ENCODE results near the gene TOP3B. TPM values are rescaled to one million over a fixed set of nuclear protein-coding genes. Genes with fewer than 3 reads are reported as not detected.
A peak's percentile ranks its signal among the peaks of the same experiment; 100 is the strongest.

Gene TOP3B
- total and polyA plus RNA-seq, 9 of the 15 experiments (the other 6 are each of a cell fraction or from before 2014, with no cell fraction given): 3.0 to 188 (median 112) TPM

DNA sequence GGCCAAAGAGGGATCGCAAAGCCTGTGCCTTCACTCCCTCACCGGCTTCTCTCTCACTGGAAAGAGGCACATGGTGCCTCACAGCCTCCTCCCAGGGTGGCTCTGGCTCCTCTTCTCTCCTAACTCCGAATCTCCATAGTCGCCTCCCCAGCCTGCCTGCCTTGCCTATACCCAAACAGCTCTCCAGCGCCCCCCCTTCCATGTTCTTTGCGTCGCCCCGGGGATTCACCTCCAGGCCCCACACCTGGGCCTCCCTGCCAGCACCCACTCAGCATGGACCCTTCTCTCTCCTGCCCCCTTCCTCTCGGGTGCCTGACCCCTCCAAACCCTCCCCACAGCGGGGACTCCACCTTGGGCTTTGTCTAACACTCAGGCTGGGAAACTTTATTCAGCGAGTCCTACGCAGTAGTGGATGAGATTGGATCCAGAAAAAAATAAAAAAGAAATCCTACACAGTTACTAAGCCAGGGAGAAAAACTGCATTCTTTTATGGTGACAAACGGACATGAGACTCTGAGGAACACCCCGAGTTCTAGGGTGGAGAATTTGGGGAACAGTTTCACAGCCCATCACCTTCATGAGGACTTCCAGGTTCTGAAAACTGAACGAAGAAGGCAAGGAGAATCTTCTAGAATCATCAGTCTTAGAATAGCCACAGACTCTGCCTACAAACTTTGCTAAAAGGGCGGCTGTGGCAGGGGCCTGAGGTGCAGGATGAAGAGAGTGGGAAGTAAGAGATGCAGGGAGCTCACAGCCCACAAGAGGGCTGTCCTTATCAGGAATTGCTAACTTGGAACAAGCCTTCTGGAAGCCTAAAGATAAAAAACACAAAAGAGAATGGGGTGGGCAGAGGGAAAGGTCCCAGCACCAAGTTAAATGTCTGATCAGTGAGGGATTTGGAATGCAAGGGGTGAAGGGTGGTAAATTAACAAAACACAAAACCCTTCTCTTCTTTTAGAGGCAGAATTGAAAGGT lies 35.3 kb downstream of the TOP3B start:
- Histone ChIP-seq H3K9me3 (replicated peaks; ENCODE audit: control insufficient read depth, insufficient read depth, low read depth, low read length) (peaks cover 2% of the 10 kb centered on the region; the same call in 1 of the 2 replicates), H2AFZ (ENCODE audit: low read depth, low read length) (peak overlapping the region; percentile 74), H3K4me3 (no peak overlapping the region; the same call in 1 of the 2 replicates), H4K20me1 (replicated peaks; ENCODE audit: control insufficient read depth, insufficient read depth, low read length) (peaks cover 18% of the 10 kb centered on the region; the same call in 1 of the 2 replicates), H3K9ac (ENCODE audit: insufficient read depth in 1 of 2, low read depth in 2 of 2, low read length in 2 of 2) (peak overlapping the region; percentile 44 to 74), H3K9me1 (ENCODE audit: control insufficient read depth, insufficient read depth, low read length) (peaks cover 18% of the 10 kb centered on the region), H3K4me2 (ENCODE audit: insufficient read depth, low read length) (peak overlapping the region; percentile 67), H3K27ac (ENCODE audit: extremely low read depth, low read depth, low read length) (peak overlapping the region; percentile 52), H3K79me2 (ENCODE audit: control insufficient read depth, insufficient read depth, low read length) (peaks cover 43% of the 10 kb centered on the region), H3K27me3 (ENCODE audit: control insufficient read depth in 2 of 2, insufficient read depth in 2 of 2, low read length in 2 of 2) (no peaks in the 10 kb centered on the region), H3K36me3 (ENCODE audit: control insufficient read depth, insufficient read depth, low read length) (peaks cover 52% of the 10 kb centered on the region), H3K4me1 (replicated peaks in 1 of 2; ENCODE audit: control insufficient read depth in 2 of 2, insufficient read depth in 2 of 2, low read length in 2 of 2) (peaks cover 35 to 67% of the 10 kb centered on the region in 2 experiments)
- CTCF ChIA-PET (ENCODE audit: low intra/inter-chr PET ratio): interaction anchor here (0.6 to 3.5 kb wide), 8 partner anchors 10 to 254 kb away, joined by 3 to 44 read pairs (median 4); no protein-coding TSS in a partner anchor
- peak; percentile 97 for FAIRE-seq
- intact Hi-C loops (cut with micrococcal nuclease): no loop called here
- BruUV-seq (replicated peaks): no TSS peak
- WGBS (ENCODE audit: insufficient coverage, low coverage, missing lambda C conversion rate): 41% methylated on average over 16 of the region's 16 CpGs
- DNase-seq (ENCODE audit: extremely low read depth in 1 of 4, low spot score in 3 of 4): peak; percentile 98 to 100 (median 100)
- peak; percentile 84 for ATAC-seq
- POLR2A ChIA-PET: interaction anchor here (0.5 to 42.4 kb wide), 27 partner anchors 18 to 1493 kb away, joined by 3 to 1041 read pairs (median 3); partner anchors contain the start of gene YPEL1
- in situ Hi-C loops (cut with MboI): loop anchor here (5.0 to 25.0 kb wide), 4 partner anchors 235 to 810 kb away; partner anchors contain the start of gene HIC2
- TF ChIP-seq HNRNPK (IDR thresholded peaks at IDR 0.05; ENCODE audit: low read depth, low read length, poor library complexity, severe bottlenecking) (no peak), TOE1 (IDR thresholded peaks at IDR 0.05; ENCODE audit: borderline replicate concordance) (no peak), TOE1 (CRISPR knock-in tag; IDR thresholded peaks at IDR 0.05; ENCODE audit: borderline replicate concordance, low read depth) (no peak), SIN3A (IDR thresholded peaks at IDR 0.05; ENCODE audit: borderline replicate concordance in 2 of 2, control insufficient read depth in 1 of 2, low read depth in 2 of 2, low read length in 2 of 2) (peak in 1 of 2 experiments; percentile 19; a peak in 1 of 4 replicates), ZNF785 (CRISPR knock-in tag; IDR thresholded peaks at IDR 0.05) (no peak), ZFP36 (IDR thresholded peaks at IDR 0.05; ENCODE audit: low read depth, low read length, partially characterized antibody) (peak; percentile 70), CBX1 (IDR thresholded peaks at IDR 0.05; ENCODE audit: low read depth) (no peak), POLR2AphosphoS2 (IDR thresholded peaks at IDR 0.05; ENCODE audit: low read length) (no peak), NFATC3 (IDR thresholded peaks at IDR 0.05) (no peak), TBL1XR1 (IDR thresholded peaks at IDR 0.05; ENCODE audit: low read length in 2 of 2) (peak in 1 of 2 experiments; percentile 94), ZNF561 (CRISPR knock-in tag; conservative IDR thresholded peaks at IDR 0.05) (no peak)
- TF ChIP-seq, protein P1, sequence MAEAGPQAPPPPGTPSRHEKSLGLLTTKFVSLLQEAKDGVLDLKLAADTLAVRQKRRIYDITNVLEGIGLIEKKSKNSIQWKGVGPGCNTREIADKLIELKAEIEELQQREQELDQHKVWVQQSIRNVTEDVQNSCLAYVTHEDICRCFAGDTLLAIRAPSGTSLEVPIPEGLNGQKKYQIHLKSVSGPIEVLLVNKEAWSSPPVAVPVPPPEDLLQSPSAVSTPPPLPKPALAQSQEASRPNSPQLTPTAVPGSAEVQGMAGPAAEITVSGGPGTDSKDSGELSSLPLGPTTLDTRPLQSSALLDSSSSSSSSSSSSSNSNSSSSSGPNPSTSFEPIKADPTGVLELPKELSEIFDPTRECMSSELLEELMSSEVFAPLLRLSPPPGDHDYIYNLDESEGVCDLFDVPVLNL (CRISPR knock-in tag; IDR thresholded peaks at IDR 0.05; ENCODE audit: low read depth): no peak
- TF ChIP-seq, protein P2, sequence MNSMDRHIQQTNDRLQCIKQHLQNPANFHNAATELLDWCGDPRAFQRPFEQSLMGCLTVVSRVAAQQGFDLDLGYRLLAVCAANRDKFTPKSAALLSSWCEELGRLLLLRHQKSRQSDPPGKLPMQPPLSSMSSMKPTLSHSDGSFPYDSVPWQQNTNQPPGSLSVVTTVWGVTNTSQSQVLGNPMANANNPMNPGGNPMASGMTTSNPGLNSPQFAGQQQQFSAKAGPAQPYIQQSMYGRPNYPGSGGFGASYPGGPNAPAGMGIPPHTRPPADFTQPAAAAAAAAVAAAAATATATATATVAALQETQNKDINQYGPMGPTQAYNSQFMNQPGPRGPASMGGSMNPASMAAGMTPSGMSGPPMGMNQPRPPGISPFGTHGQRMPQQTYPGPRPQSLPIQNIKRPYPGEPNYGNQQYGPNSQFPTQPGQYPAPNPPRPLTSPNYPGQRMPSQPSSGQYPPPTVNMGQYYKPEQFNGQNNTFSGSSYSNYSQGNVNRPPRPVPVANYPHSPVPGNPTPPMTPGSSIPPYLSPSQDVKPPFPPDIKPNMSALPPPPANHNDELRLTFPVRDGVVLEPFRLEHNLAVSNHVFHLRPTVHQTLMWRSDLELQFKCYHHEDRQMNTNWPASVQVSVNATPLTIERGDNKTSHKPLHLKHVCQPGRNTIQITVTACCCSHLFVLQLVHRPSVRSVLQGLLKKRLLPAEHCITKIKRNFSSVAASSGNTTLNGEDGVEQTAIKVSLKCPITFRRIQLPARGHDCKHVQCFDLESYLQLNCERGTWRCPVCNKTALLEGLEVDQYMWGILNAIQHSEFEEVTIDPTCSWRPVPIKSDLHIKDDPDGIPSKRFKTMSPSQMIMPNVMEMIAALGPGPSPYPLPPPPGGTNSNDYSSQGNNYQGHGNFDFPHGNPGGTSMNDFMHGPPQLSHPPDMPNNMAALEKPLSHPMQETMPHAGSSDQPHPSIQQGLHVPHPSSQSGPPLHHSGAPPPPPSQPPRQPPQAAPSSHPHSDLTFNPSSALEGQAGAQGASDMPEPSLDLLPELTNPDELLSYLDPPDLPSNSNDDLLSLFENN (IDR thresholded peaks at IDR 0.05; ENCODE audit: low read depth in 2 of 2, low read length in 2 of 2): peak; percentile 43 to 96; a peak in 3 of 4 replicates
